LNCAP (cell line): ENCODE results near the gene LKAAEAR1.

ENCODE experiments used
- TF ChIP-seq, protein P1 (sequence below): fragments of 450-650 bp; IDR thresholded peaks from 2 replicates; pipeline ENCODE4 v1.5.1; 2017; ENCODE audit warnings: mild to moderate bottlenecking

The LKAAEAR1 gene

DNA sequence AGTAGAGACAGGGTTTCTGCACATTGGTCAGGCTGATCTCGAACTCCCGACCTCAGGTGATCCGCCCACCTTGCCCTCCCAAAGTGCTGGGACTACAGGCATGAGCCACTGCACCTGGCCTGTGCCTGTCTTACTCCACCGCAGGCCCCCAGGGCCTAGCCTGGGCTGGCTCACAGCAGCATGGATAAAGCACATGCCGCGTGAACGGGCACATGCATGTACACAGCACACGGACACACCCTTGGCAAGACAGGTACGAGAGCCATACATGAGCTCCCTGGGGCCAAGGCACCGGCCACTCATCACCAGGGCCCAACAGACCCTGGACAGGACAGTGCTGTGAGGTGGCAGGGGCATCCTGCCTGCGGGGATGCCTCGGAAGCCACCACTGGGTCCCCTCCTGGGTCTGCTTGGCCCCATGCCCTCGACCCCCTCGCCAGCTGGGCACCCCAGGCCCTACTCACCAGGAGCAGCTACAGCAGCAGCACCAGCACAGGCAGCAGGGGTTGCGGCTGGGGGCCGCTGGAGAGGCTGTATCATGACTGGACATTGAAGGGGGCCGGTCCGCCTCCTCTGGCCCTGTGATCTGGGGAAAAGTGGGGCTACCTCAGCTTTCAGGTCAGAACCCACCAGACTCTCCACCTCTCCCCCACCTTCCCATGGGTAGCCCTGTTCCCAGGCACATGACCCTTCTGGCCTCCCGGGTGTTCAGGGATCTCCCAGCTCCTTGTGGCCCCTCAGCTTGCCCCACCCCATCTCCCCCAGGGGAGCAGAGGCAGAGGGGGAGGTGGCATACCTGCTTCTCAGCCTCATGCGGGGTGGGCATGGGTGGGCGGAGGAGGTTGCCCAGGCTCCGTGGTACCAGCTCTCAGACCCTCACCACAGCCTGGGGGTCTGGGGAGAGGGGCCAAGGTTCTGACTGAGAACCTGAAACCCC is 7.9 kb downstream of the LKAAEAR1 start:
- TF ChIP-seq, protein P1, sequence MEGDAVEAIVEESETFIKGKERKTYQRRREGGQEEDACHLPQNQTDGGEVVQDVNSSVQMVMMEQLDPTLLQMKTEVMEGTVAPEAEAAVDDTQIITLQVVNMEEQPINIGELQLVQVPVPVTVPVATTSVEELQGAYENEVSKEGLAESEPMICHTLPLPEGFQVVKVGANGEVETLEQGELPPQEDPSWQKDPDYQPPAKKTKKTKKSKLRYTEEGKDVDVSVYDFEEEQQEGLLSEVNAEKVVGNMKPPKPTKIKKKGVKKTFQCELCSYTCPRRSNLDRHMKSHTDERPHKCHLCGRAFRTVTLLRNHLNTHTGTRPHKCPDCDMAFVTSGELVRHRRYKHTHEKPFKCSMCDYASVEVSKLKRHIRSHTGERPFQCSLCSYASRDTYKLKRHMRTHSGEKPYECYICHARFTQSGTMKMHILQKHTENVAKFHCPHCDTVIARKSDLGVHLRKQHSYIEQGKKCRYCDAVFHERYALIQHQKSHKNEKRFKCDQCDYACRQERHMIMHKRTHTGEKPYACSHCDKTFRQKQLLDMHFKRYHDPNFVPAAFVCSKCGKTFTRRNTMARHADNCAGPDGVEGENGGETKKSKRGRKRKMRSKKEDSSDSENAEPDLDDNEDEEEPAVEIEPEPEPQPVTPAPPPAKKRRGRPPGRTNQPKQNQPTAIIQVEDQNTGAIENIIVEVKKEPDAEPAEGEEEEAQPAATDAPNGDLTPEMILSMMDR, result no peak

DNA sequence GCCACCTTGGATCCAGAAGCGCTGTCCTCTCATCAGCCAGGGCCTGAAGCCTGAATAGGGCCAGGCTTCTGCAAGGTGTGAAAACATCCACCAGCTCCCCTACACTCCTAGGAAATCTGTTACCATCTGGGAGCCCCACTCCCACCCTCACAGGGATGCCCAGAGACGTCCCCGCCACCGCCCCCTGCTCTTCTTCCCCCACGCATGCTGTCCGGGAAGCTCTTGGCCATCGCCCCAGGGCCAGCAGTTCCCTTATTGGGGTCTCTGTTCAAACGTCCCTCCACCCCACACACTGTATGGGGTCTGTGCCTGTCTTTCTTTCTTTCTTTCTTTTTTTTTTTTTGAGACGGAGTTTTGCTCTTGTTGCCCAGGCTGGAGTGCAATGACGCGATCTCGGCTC is 8.6 kb downstream of the LKAAEAR1 start:
- TF ChIP-seq, protein P1, result no peak

- TF ChIP-seq, protein P1, result no peak
These were observed 9.2 kb downstream of the LKAAEAR1 start for GRCh38 chr20:64074963-64075362.

DNA sequence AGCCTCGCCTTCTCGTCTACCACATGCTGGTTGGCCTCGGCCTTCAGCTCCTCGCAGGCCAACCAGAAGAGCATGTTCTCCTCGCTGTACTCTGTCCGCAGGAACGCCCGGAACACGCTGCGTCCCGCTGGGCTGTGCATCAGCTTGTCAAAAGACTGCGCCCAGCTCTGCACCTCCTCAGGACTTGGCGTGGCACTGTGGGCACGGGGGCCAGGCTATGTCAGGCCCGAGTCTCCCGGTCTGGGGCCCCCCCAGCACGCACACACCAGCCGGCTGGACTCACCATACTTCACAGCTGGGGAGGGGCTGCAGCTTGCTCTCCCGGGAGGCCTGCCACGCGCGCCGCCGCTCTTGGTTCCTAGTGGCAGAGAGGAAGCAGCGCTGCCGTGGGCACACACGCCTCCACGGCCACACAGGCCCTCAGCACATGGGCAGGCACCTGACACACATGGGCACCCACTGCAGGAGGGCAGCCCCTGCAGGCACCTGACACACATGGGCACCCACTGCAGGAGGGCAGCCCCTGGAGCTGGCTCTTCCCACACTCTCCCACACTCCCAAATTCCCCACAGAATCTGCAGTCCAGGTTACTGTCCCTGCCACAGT is 9.9 kb downstream of the LKAAEAR1 start:
- TF ChIP-seq, protein P1, result no peak

- TF ChIP-seq, protein P1, result no peak
These were observed 10.6 kb downstream of the LKAAEAR1 start for GRCh38 chr20:64073476-64074183.

GRCh38 chr20:64072498-64073063 is 11.6 kb downstream of the LKAAEAR1 start:
- TF ChIP-seq, protein P1, result no peak
